Cardiac fibroblast (primary cell): ENCODE results near the gene FOXP3.

Experiments
- DNase-seq, 2 donors: peaks; one replicate each; pipeline versions ENCODE4 v3.0.0 to v3.0.0-alpha.2; 2010; ENCODE audit warnings: low read depth in 2 of 2
- H3K4me3 ChIP-seq, 2 donors: replicated peaks in 1 of 2; 1 replicate in 1 of 2; 2 replicates in 1 of 2; pipeline ENCODE4 v1.5.1; 2011; ENCODE audit warnings: low read depth in 2 of 2, low read length in 2 of 2, mild to moderate bottlenecking in 2 of 2, moderate library complexity in 1 of 2
- TF ChIP-seq, protein P1 (sequence below): IDR thresholded peaks from one replicate; pipeline ENCODE4 v1.5.1; 2011; ENCODE audit warnings: low read depth, mild to moderate bottlenecking, low read length, inconsistent platforms

The FOXP3 gene

DNA sequence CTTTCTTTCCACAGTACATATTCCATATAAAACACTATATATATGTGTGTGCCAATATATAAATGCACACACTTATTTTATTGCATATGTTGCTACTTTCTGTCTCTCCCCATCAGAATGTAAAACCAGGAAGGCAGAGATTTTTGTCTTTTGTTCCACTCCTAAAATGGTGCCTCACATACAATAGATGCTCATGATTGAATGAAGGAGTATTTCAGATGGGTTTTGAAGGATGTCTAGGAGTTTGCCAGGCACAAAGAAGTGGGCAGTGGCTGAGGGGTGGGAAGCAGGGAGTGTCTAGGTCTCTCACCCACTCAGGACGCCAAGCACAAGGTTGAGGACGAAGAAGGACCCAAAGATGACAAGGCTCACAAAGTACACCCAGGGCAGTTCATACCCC lies 36.8 kb downstream of the FOXP3 start:
- DNase-seq, result no peak
- TF ChIP-seq, protein P1, sequence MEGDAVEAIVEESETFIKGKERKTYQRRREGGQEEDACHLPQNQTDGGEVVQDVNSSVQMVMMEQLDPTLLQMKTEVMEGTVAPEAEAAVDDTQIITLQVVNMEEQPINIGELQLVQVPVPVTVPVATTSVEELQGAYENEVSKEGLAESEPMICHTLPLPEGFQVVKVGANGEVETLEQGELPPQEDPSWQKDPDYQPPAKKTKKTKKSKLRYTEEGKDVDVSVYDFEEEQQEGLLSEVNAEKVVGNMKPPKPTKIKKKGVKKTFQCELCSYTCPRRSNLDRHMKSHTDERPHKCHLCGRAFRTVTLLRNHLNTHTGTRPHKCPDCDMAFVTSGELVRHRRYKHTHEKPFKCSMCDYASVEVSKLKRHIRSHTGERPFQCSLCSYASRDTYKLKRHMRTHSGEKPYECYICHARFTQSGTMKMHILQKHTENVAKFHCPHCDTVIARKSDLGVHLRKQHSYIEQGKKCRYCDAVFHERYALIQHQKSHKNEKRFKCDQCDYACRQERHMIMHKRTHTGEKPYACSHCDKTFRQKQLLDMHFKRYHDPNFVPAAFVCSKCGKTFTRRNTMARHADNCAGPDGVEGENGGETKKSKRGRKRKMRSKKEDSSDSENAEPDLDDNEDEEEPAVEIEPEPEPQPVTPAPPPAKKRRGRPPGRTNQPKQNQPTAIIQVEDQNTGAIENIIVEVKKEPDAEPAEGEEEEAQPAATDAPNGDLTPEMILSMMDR, result no peak
- H3K4me3 ChIP-seq, result no peak overlapping the region

DNA sequence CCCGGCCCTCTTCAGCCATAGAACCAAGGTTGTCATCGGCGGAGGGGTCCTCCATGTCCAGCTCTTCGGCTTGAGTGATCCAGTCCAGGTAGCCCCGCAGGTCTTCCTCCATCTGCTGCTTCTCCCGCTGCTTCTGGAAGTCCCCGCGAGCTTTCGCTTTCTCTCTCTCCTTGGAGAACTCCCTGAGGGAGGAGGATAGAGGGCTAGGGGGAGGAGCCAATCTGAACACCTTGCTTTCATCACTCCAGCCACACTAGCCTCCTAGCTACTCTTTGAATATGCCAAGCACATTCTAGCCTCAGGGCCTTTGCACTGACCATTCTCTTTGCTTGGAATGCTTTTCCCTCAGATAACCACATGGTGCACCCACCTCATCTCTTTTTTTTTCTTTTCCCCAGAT lies 37.6 kb downstream of the FOXP3 start:
- DNase-seq, result no peak
- H3K4me3 ChIP-seq, result no peak overlapping the region
- TF ChIP-seq, protein P1, result no peak

DNA sequence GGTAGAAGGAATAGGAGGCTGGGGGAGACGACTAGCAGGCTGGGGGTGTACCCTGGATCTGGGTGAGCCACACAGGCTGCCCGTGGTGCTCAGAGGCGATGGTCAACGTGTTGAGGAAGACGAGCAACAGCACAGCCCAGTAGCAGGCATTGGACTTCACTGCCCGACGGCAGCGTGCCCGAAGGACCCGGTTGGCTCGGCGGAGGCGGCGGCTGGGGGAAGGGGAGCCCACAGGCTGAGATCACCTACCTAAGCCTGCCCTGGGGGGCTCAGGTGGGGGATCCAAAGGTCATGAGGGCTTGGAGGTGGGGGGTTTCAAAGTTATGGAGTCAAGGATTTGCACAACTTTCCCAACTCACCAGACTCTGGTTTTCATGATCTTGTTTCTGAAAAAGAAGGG lies 38.7 kb downstream of the FOXP3 start:
- no peak for DNase-seq
- TF ChIP-seq, protein P1, result no peak
- no peak overlapping the region for H3K4me3 ChIP-seq

DNA sequence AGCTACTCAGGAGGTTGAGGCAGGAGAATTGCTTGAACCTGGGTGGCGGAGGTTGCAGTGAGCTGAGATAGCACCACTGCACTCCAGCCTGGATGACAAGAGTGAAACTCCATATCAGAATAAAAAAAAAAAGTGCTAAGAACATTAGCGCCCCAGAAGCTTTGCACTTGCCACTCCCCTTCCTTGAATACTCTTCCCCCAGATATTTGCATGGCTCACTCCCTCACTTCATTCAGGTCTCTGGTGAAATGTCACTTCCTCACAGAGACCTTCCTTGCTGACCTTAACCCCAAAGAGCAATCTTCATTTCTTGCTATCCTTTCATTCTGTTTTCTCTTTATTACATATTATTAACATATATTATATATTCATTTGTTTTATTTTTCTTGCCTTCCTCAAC lies 42.6 kb downstream of the FOXP3 start:
- no peak overlapping the region for H3K4me3 ChIP-seq
- TF ChIP-seq, protein P1, result no peak
- no peak for DNase-seq

DNA sequence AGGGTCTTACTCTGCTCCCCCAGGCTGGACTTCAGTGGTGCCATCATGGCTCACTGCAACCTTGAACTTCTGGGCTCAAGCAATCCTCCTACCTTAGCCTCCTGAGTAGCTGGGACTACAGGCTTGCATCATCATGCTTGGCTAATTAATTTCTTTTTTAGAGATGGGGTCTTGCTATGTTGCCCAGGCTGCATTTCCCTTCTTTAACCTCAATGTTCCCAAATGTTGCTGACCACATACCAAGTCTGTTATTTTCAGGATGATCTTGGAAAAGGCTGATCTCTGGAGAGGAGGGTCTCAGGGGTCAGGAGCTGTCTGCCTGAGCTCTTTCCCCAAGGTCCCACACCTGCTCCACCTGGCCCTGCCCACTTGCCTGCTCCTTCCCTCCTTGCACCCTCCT lies 44.4 kb downstream of the FOXP3 start:
- no peak for DNase-seq
- H3K4me3 ChIP-seq, result no peak overlapping the region
- TF ChIP-seq, protein P1, result no peak

DNA sequence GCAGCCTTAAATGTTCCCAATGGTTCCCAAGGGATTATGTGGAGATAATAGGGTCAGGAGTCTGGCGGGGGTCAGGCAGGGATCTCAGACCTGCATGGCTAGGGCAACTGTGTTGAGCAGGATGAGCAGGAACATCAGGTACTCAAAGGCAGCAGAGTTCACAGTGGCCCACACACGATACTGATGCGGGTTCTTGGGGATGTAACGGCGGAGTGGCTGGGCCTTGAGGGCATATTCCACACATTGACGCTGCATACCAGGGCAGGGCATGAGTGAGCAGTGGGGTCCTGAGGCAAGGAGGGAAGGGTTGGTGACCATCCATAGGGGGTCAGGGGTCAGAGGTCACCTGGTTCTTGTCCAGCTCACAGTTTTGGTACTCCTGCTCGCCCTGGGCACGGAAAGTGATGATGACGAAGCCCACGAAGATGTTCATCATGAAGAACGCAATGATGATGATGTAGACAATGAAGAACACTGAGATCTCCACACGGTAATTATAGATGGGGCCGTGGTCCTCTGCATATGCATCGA lies 49.4 kb downstream of the FOXP3 start:
- H3K4me3 ChIP-seq, result no peak overlapping the region
- TF ChIP-seq, protein P1, result no peak
- no peak for DNase-seq

DNA sequence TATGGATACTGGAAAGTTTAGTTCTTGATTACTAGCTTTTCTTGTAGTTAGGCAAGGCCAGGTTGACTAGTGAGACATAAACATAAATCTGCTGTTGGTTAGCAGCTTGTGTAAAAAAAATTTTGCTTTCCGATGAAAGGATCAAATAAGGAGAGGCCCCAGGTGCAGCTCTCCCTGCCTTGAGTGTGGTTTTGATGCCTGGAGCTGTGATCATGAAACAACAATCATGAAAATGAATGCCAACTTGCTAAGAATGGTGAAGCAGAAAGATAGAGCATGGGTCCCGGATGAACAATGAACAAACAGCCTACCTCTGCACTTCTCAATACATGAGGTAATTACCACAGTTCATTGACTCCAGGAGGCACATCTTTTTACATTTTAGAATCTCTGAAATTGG lies 50.1 kb downstream of the FOXP3 start:
- H3K4me3 ChIP-seq, result no peak overlapping the region
- DNase-seq, result no peak
- TF ChIP-seq, protein P1, result no peak
